Measurements from ENCODE around the gene TMEM150C. TPM values are rescaled to one million over a fixed set of nuclear protein-coding genes. Genes with fewer than 3 reads are reported as not detected.

The TMEM150C gene
- total and polyA plus RNA-seq, 2 experiments from 2014 or later = 0.22 to 0.44 TPM

DNA sequence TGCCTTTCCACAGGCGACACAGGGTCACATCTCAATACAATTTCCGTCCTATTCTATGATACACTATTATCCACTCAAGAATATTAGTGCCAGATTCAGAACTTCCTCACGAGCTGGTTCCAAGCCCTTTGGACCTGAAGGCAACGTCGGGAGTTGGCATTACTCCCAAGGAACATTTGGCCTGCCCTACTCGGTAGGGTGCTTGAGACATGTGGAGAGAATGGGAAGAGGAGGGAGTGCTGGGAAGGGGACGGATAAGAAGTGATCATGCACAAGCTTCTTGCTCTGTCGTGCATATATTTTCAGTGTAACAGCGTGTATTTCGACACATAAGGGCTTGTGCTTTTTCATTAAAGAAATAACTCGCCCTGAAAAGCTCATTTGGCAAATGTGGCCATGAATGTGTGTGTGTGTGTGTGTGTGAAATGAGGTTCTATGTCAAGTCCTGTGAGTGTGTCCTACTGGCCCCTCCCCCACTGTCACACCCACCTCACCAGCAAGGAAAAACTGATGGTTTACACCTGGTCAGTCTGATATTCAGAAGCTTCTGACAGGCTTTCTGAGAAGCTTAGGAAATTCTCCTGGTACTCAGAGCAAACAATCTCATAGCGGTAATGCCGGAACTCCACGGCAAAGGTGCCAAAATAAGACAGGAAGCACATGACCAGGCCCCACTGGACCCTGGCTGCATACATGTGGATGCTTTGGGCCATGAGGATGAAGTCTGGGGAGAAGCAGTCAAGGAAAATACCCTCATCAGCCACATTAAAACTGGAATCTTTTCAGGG is 76.6 kb downstream of the TMEM150C start:
- Histone ChIP-seq H3K27ac (no peak overlapping the region), H3K4me2 (ENCODE audit: unreplicated experiment) (no peak overlapping the region), H3K9ac (no peak overlapping the region), H3F3A (ENCODE audit: insufficient read depth) (no peaks in the 10 kb centered on the region), H3K4me3 (no peak overlapping the region), H2AFZ (no peak overlapping the region), H3K4me1 (ENCODE audit: insufficient read depth) (no peaks in the 10 kb centered on the region), H3K27me3 (replicated peaks; ENCODE audit: insufficient read depth) (no peaks in the 10 kb centered on the region), H3K9me2 (ENCODE audit: insufficient read depth) (no peaks in the 10 kb centered on the region), H4K20me1 (ENCODE audit: insufficient read depth) (no peaks in the 10 kb centered on the region), H3K36me3 (ENCODE audit: low read depth) (no peaks in the 10 kb centered on the region), H3K9me3 (ENCODE audit: low read depth) (no peaks in the 10 kb centered on the region), H3K79me2 (ENCODE audit: insufficient read depth) (no peaks in the 10 kb centered on the region)
- DNase-seq = no peak
- in situ Hi-C loops (cut with MboI) = no loop called here
- 66 to 71% methylated on average over 14 of the region's 14 CpGs for WGBS, 2 experiments (ENCODE audit: low coverage in 1 of 2, low lambda C conversion rate in 2 of 2, missing lambda C conversion rate in 2 of 2)
- TF ChIP-seq EZH2 (IDR thresholded peaks at IDR 0.05; ENCODE audit: insufficient read depth, poor library complexity, severe bottlenecking) (no peak), EZH2phosphoT487 (IDR thresholded peaks at IDR 0.05; ENCODE audit: insufficient read depth, low read depth) (no peak)

DNA sequence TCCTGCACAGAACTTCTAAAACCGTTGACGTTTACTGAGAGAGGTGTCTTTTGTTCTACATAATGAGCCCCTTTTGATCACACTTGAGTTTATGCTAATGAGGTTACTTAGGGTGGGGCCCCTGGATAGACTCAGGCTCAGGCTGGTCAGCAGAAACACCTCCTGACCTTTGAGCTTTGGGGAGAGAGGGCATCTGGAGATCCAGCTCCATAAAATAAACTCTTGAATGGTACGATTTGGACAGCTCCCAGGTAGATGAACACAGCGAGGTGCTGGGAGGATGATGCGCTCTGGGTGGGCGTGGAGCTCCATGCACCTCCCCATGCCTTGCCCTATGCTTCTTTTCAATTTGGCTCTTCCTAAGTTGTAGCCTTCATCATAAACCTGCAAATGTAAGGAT is 79.4 kb downstream of the TMEM150C start:
- no peak for DNase-seq
- TF ChIP-seq EZH2phosphoT487 (IDR thresholded peaks at IDR 0.05; ENCODE audit: insufficient read depth, low read depth) = no peak
- no peak for TF ChIP-seq EZH2 (IDR thresholded peaks at IDR 0.05; ENCODE audit: insufficient read depth, poor library complexity, severe bottlenecking)
- 82 to 83% methylated on average over 6 of the region's 6 CpGs for WGBS, 2 experiments (ENCODE audit: low coverage in 1 of 2, low lambda C conversion rate in 2 of 2, missing lambda C conversion rate in 2 of 2)

DNA sequence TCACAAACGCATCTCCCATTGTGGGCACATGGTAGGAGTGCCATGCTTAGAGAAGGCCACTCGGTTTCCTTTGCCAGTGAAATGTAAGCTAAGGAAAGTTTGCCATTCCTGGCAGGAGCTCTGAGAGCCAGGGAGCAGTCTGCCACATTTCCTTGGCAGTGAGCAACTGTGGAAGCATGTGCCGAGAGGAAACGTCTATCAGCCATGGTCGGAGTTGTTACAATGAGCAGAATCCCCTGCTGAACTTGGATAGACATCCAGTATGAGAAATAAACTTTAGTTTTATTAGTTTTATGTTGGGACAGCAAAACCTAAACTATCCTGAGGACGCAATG is 80.3 kb downstream of the TMEM150C start:
- no peak for DNase-seq
- 67 to 70% methylated on average over 6 of the region's 6 CpGs for WGBS, 2 experiments (ENCODE audit: low coverage in 1 of 2, low lambda C conversion rate in 2 of 2, missing lambda C conversion rate in 2 of 2)

More for the DNA sequence above, 79.4 kb downstream of the TMEM150C start:
- H3K79me2 ChIP-seq (ENCODE audit: insufficient read depth) = no peaks in the 10 kb centered on the region
- H3K27ac ChIP-seq = no peak overlapping the region
- no peaks in the 10 kb centered on the region for H3K4me1 ChIP-seq (ENCODE audit: insufficient read depth)
- no peak overlapping the region for H3K4me3 ChIP-seq
- H3K4me2 ChIP-seq (ENCODE audit: unreplicated experiment) = no peak overlapping the region
- no peaks in the 10 kb centered on the region for H4K20me1 ChIP-seq (ENCODE audit: insufficient read depth)
- no peaks in the 10 kb centered on the region for H3K36me3 ChIP-seq (ENCODE audit: low read depth)
- in situ Hi-C loops (cut with MboI) = no loop called here
- H3K9me2 ChIP-seq (ENCODE audit: insufficient read depth) = no peaks in the 10 kb centered on the region
- H3K27me3 ChIP-seq (replicated peaks; ENCODE audit: insufficient read depth) = no peaks in the 10 kb centered on the region
- H3K9ac ChIP-seq = no peak overlapping the region
- H3K9me3 ChIP-seq (ENCODE audit: low read depth) = no peaks in the 10 kb centered on the region
- no peak overlapping the region for H2AFZ ChIP-seq
- no peaks in the 10 kb centered on the region for H3F3A ChIP-seq (ENCODE audit: insufficient read depth)

DNA sequence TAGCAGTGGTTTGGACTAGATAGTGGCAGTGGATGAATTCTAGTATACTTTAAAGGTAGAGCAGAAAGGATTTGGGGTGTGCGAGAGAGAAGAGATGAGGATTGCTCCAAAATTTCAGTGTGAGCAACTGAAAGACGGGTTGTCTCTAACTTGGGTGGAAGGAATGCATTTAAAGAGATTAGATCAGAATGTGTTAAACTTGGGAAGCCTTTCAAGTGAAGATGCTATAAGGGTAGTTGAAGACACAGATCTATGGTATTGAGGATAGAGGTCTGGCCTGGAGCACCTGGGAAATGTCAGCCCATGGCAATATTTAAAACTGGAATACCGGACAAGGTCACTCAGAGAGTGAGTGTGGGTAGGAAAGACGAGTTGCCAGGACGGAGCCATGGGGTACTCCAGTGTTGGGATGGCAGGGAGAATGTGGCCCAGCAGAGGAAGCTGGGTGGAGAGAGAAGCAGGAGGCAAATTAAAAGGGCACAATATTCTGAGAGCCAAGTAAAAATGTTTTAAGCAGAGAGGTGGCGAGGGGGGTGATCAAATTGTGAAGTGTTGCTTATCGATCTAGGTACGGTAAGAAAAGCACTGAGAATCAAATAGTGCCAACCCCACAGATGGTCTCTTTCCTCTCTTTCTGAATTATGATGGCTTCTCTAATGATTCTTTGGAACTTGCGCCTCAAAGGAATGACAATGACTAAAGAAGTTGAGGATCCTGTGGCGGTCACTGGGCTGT is 80.8 kb downstream of the TMEM150C start:
- Histone ChIP-seq H3K9me3 (ENCODE audit: low read depth) (no peaks in the 10 kb centered on the region), H3K4me2 (ENCODE audit: unreplicated experiment) (no peak overlapping the region), H3K27ac (no peak overlapping the region), H3K4me1 (ENCODE audit: insufficient read depth) (no peaks in the 10 kb centered on the region), H3K36me3 (ENCODE audit: low read depth) (no peaks in the 10 kb centered on the region), H3F3A (ENCODE audit: insufficient read depth) (no peaks in the 10 kb centered on the region), H2AFZ (no peak overlapping the region), H4K20me1 (ENCODE audit: insufficient read depth) (no peaks in the 10 kb centered on the region), H3K4me3 (no peak overlapping the region), H3K79me2 (ENCODE audit: insufficient read depth) (no peaks in the 10 kb centered on the region), H3K9ac (no peak overlapping the region), H3K9me2 (ENCODE audit: insufficient read depth) (no peaks in the 10 kb centered on the region), H3K27me3 (replicated peaks; ENCODE audit: insufficient read depth) (no peaks in the 10 kb centered on the region)
- WGBS, 2 experiments (ENCODE audit: low coverage in 1 of 2, low lambda C conversion rate in 2 of 2, missing lambda C conversion rate in 2 of 2) = 93% methylated on average over 10 of the region's 10 CpGs
- no peak for DNase-seq
- in situ Hi-C loops (cut with MboI) = no loop called here
- TF ChIP-seq EZH2 (IDR thresholded peaks at IDR 0.05; ENCODE audit: insufficient read depth, poor library complexity, severe bottlenecking) = no peak
- no peak for TF ChIP-seq EZH2phosphoT487 (IDR thresholded peaks at IDR 0.05; ENCODE audit: insufficient read depth, low read depth)

More for the DNA sequence above, 80.3 kb downstream of the TMEM150C start:
- Histone ChIP-seq H3K4me1 (ENCODE audit: insufficient read depth) (no peaks in the 10 kb centered on the region), H3K4me2 (ENCODE audit: unreplicated experiment) (no peak overlapping the region), H3K9me2 (ENCODE audit: insufficient read depth) (no peaks in the 10 kb centered on the region), H3K27ac (no peak overlapping the region), H3K9me3 (ENCODE audit: low read depth) (no peaks in the 10 kb centered on the region), H2AFZ (no peak overlapping the region), H3K79me2 (ENCODE audit: insufficient read depth) (no peaks in the 10 kb centered on the region), H3K36me3 (ENCODE audit: low read depth) (no peaks in the 10 kb centered on the region), H3K9ac (no peak overlapping the region), H3K27me3 (replicated peaks; ENCODE audit: insufficient read depth) (no peaks in the 10 kb centered on the region), H3K4me3 (no peak overlapping the region), H3F3A (ENCODE audit: insufficient read depth) (no peaks in the 10 kb centered on the region), H4K20me1 (ENCODE audit: insufficient read depth) (no peaks in the 10 kb centered on the region)
- TF ChIP-seq EZH2phosphoT487 (IDR thresholded peaks at IDR 0.05; ENCODE audit: insufficient read depth, low read depth) (no peak), EZH2 (IDR thresholded peaks at IDR 0.05; ENCODE audit: insufficient read depth, poor library complexity, severe bottlenecking) (no peak)
- in situ Hi-C loops (cut with MboI) = no loop called here
